GM15510 (cell line): ENCODE data around the gene LIN7B.

Experiments
- POLR2A ChIP-seq: IDR thresholded peaks from 3 replicates; pipeline ENCODE4 v1.6.1; 2011; ENCODE audit warnings: borderline replicate concordance; ENCODE audit not compliant: insufficient read length; ENCODE audit errors: extremely low read depth

Gene LIN7B, protein sequence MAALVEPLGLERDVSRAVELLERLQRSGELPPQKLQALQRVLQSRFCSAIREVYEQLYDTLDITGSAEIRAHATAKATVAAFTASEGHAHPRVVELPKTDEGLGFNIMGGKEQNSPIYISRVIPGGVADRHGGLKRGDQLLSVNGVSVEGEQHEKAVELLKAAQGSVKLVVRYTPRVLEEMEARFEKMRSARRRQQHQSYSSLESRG

DNA sequence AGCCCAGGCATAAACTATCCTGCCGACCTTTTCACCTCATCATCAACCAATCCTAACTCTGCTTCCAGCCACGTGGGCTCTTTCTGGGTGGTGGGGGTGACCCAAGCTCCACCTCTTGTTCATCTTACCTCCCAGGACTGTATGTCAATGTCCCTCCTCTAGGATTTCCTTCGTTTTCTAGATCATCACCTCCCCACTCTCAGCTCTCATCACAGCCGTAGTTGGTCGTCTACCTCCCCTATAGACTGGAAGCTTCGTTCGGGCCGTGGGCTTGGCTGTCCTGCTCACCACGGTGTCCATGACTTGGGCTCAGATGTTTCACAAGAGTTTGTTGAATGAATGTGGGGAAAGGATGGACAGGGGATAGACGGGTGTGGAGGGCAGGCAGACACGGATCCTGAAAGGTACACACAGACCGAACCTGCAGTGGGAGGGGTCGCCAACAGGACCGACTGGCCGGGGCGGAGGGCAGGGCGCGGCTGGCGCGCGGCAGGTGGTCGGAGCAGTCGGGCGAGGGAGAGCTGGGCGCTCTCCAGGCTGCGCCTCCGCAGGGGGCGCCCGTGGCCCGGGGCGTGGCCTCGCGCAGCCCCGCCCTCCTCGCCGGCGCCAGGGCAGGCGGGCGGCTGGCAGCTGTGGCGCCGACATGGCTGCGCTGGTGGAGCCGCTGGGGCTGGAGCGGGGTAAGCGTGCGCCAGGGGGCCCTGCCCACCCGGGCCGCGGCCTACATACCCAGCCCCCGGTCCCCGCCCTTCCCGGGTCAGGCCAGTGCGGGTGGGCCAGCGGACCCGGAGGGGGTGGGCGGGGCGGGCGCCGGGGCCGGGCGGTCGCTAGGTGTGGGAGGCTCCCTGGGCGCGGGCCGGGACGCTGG is at the start of gene LIN7B:
LIN7B (plus strand) TSS at position 609 of the 868 bp plus-strand sequence; CDS start at position 644, 35 bp downstream.
- TF ChIP-seq POLR2A: peak; percentile 51

DNA sequence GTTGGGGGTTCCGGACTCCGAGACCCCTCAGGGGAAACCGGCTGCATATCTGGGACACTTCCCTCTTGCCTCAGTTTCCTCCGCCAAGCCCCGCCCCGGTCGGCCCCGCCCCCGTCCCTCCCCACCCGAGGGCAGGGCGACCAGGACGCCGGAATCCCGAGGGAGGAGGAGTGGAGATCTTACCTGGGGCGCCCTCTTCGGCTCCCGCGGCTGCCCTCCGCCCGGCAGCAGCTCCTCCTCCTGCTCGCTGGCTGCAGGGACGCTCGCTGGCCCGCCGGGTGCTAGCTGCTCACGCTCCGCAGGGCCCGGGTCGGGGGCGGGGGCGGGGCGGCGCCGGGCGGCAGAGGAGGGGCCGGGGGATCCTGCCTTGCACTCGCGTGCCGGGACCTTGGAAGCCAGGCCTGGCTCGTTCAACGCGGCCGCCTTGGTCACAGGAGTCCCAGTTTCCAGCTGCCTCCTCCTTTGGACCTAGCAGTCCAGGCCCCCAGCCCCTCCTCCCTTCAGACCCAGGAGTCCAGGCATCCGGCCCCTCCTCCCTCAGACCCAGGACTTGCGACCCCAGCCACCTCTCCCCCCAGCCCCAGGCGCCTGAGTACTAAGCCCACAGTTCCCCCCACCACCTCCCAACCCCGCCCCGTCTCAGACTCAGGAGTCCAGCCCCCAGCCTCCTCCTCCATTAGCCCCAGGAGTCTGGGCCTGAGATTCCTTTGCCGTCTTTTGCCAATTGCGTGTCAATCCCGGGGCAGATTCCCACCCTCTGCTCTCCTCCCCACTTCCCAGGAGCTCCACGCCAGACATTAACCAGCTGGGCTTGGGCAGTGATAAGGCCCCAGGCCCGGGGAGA is 49.2 kb upstream of the LIN7B start, which contains the start of gene NTF4:
NTF4 (minus strand) TSS at position 51 of the 844 bp plus-strand sequence. CDS start 2,821 bp downstream, outside the sequence.
- no peak for TF ChIP-seq POLR2A

DNA sequence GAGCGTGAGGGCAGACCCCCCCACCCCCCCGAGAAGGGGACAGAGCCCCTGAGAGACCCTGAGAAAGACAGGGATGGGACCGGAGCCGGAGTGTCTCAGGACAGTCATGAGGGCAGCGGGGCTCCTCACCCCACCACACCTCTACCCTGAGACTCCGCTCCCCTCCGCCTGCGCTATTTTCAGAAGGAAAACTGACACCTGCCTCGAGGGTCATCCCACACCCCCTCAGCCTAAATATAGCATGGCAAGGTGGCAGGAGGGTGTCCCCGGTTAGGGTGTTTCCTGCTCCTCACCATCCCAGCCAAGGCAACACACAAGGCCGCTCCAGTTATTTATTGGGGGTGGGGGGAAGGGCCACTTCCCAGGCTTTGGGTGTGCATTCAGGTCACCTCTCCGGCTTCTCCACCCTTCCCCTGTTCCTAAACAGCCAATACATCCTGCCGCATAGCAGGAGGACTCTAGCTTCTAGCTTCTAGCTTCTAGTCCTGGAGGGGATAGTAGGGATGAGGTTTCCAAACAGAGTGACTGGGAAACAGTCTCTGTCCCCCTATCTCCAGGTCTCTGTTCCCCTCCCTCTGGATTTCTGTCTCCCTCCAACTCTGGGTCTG is 48.2 kb upstream of the LIN7B start:
- TF ChIP-seq POLR2A: no peak

DNA sequence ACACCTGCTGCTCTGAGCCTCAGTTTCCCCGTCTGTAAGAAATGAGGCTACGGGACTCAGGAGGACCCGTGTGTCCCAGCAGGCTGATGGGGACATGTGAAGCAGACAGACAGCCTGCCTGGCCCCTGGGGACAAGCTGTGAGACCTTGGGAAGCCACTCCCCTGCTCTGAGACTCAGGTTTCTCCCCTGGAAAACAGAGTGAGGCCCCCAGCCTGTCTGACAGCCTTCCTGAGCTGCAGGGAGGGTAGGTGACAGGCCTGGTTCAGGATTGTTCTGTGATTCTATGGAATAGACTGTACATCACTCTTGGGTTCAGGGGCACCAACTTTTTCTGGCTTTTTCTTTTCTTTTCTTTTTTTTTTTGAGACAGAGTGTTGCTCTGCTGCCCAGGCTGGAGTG is 46.6 kb upstream of the LIN7B start:
- TF ChIP-seq POLR2A: no peak

DNA sequence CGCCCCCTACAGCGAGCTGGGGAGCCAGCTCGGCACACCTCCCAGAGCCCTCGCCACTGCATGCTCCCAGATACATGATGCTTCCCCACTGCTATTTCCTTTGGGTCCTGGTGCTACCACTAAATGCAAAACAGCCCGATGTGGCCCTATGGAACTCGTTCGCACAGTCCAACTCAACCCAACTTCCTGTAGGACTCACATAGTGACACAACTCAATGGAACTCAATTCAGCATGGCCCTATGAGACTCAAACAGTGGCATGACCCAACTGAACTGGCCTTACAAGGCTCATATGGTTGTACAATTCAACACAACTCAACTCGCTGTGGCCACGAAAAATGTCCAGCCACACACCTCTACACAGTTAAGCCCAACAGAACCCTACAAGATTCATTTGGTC is 45.1 kb upstream of the LIN7B start:
- no peak for TF ChIP-seq POLR2A

DNA sequence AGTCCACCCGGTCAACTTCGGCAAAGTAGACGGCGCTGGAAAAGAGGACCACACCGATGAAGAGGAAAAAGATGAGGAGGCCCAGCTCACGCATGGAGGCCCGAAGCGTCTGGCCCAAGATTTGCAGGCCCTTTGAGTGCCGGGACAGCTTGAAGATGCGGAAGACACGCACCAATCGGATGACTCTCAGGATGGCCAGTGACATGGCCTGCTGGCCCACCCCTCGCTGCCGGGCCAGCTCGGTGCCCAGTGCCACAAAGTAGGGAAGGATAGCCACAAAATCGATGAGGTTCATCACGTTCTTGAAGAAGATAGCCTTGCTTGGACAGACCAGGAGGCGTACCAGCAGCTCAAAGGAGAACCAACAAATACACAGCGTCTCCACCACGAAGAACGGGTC is 43.8 kb upstream of the LIN7B start:
- TF ChIP-seq POLR2A: no peak

DNA sequence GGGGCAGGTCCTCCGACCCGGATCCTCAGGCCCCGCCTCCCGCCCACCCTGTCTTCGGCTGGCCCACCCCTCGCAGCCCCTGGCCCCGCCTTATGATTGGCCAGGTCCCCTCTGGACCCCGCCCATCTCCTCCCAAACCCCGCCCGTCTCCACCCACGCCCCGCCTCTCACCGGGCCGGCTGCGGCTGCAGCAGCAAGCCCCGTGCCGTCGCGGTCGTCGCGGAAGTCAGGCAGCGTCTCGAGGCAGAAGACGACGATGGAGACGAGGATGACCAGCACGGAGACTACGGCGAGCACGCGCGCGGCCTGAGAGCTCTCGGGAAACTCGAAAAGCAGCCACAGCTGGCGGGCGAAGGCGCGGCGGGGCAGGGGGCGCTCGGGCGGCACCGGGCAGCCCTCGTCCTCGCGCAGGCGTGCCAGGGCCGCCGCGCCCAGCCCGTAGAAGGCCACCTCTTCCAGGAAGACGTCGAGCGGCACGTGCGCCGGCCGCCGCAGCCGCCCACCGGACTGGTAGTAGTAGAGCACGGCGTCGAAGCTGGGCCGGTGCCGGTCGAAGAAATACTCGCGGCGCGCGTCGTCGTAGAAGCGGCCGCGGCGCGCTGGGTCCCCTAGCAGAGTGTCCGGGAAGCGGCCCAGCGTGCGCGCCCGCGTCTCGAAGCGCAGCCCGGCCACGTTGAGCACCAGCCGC is 42.2 kb upstream of the LIN7B start:
- no peak for TF ChIP-seq POLR2A

DNA sequence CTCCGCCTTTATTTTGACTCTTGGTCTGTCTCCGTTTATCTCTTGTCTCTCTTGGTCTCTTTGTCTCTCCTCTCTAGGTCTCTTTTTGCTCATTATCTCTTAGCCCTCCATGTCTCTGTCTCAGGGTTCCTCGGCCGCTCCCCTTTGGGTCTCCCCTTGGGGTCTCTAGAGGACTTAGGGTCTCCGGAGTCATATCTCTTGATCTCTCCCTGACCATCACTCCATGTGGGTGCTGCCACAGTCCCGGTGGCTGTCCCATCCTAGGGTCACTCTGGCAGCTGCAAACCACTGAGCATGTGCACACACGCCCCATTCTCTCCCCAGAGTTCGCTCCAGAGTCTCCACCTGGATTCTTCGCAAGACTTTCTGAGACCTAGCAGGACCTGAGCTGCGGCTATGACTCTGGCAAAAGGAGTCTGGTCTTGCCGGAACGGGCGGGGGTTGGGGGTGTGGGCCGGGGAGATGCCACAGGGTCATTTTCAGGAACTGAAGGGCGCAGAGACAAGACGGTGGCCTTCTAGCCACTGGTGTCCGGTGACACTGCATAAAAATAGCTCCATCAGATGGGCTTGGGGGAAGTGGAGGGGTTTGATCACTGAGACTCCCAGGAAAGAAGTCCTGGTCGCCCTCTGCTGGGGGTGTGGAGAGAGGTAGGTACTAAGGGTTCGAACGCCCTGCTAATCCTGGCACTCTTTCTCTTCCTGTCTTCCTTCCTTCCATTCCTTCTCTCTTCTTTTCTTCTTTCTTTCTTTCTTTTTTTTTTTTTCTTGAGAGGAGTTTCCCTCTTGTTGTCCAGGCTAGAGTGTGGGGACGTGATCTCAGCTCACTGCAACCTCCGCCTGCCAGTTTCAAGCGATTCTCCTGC is 40.4 kb upstream of the LIN7B start:
- no peak for TF ChIP-seq POLR2A

DNA sequence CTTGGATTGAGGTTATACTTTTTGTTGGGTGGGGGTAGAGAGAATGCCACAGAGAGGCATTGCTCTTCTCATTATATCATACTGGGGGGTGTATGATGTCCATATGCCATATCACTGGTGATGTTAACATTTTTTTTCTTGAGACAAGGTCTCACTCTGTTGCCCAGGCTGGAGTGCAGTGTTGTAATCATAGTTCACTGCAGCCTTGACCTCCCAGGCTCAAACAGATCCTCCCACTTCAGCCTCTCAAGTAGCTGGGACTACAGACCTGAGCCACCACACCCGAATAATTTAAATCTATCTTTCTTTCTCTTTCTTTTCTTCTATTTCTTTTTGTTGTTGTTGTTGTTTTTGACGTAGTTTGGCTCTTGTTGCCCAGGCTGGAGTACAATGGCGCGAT is 33.8 kb upstream of the LIN7B start:
- TF ChIP-seq POLR2A: no peak

DNA sequence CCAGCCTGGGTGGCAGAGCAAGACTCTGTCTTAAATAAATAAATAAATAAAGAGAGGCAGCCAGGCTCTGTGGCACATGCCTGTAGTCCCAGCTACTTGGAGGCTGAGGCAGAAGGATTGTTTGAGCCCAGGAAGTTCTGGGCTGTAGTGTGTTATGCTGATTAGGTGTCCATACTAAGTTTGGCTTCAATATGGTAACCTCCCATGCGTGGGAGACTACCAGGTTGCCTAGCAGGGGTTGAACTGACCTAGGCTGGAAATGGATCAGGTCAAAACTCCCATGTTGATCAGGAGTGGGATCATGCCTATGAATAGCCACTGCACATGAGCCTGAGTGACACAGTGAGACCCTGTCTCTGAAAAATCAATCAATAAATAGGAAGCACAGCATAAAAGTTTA is 32.9 kb upstream of the LIN7B start:
- TF ChIP-seq POLR2A: no peak

DNA sequence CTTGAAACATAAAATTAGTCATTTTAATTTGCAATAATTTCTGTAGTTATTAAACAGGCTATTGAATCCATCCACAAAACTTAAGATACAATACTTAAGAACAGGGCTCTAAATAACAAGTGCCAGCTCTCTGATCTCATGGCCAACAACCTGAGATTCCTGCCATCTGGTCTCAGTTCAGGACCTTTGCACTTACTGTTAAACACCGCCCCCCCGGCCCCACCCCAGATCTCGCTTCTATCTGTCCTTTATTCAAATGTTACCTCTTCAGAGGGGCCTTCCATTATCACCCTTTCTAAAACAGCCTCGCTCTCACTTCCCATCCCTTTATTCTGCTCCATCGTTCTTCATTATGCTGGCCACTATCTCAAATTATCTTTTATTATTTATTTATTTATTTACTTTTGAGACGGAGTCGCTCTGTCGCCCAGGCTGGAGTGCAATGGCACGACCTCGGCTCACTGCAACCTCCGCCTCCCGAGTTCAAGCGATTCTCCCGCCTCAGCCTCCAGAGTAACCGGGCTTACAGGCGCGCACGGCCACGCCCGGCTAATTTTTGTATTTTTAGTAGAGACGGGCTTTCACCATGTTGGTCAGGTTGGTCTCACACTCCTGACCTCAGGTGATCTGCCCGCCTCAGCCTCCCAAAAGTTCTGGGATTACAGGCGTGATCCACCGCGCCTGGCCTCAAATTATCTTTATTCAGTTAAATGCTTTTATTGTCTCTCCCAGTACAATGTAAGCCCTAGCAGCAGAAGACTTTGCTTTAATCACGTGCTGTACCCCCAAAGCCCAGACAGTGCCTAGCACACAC is 29.8 kb upstream of the LIN7B start:
- TF ChIP-seq POLR2A: no peak

DNA sequence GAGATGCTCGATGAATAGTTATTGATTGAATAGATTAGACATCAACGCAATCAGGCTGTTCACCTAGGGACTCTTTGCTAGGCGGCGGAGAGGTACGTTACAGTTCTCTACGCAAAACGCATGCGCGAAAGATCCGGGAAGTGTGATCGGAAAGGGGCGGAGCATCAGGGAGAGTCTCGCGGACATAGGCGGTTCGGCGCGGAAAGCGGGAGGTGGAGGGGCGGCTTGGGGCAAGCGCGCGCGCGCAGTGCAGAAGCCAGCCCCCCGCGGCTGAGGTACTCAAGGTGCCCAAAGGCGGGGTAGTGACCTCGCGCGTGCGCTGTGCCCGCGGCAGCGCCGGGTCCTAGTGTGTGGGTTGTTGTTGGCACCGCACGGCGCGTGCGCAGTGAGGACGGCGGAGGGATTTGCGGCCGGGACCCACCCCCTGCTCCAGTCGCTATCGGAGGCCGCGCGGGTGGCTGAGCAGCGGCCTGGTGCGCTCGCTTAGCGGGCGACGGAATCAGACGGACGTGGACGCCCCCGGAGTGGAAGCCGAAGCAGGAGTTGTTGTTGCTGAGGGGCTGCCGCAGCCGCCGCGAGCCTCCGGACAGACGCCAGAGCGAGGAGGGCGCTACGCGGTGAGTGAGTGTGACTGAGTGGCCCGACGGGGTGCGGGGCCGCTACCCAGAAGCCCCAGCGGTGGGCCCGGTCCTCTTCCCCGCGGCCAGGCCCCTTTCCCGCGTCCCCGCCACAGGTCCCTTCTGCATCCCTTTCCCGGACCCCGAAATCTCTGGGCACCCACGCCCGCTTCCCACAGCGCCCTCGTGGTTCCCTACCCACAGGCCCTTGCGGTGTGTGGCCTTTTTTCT is 28.9 kb upstream of the LIN7B start, which contains the start of gene SNRNP70:
SNRNP70 (plus strand) TSS at position 432 of the 848 bp plus-strand sequence. CDS start 964 bp downstream, outside the sequence.
- peak; percentile 97 for TF ChIP-seq POLR2A

DNA sequence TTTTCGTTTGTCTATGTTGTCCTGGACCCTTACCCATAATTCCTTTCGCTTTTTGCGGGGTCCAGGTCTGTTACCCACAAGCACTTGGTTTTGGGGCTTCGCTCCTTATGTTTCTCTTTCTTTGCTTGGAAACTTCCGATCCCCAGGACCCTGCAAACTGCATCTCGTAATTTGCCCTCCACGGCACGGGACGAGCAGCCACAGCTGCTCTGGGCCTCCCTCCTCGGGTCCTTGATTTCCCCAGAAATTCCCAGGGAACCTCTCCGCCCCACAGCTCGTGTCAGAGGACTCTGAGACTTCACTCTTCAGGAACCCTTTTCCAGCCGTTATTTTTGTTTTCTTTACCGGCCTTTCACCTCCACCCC is 28.3 kb upstream of the LIN7B start:
- no peak for TF ChIP-seq POLR2A
